Left renal cortex interstitium (tissue), 4 donors: ENCODE results near the gene FAM162B. TPM values are rescaled to one million over a fixed set of nuclear protein-coding genes. Genes with fewer than 3 reads are reported as not detected.
"Not testable (repeated sequence)": the region's sequence is repeated elsewhere in the genome, so short reads cannot be mapped to it uniquely, and the experiment has no call there.

Experiments used
- DNase-seq, 4 donors: peaks; one replicate each; pipeline ENCODE4 v3.0.0-alpha.2; 2013; ENCODE audit warnings: low read depth in 4 of 4, low spot score in 2 of 4, missing footprints in 1 of 4
- polyA plus RNA-seq, 4 donors: library from polyadenylated mRNA; unstranded; fragments of 120-200 nt; gene quantifications; one replicate each; pipeline ENCODE4 v1.2.1, GENCODE V29; 2013; ENCODE audit not compliant: insufficient read length in 4 of 4

The FAM162B gene
- 1 to 10 TPM; 5.7 to 8.1 (median 7.7) TPM for polyA plus RNA-seq

DNA sequence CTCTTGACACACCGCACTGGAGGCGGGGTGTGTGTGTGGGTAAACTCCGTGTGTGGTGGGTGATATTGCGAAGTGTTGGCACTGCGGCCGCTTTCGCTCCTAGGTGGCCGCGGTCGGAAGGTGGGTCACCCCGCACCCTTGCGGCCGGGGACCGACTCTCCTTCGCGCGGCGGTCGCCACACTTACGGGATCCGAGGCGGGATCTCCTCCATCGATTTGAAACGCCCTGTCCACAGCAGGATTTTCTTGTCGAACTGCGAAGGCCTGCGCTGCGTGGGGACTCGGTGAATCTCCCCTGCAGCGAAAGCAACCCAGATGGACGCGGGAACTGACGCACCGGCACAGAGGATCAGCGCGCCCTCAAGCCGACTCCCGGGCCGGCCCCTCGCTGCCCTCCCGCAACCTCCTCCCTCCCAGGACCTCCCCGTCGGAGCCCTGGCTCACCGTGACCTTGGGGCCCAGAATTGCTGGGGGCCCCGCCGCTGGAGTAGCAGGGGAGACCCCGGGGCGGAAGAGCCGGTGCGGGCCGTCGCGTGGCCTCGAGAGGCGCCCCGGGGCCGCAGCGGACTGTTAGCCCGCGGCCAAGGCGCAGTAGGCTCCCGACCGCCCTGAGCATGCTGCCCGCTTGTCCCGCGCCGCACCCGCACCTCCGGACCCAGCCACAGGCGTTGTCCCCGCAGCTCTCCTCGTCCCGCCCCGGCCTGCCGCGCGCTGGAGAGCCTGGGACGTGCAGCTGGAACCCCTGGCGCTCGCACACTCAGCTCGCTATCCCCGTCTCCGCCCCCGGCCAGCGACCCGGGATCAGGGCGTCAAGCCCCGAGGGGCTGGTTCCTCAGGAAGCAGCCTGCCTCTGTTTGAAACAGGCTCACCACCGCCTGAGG is at the start of gene FAM162B:
Gene FAM162B (minus strand): TSS at position 759 of the 881 bp plus-strand sequence. CDS start 143 bp downstream, at position 616.
- DNase-seq = no peak

DNA sequence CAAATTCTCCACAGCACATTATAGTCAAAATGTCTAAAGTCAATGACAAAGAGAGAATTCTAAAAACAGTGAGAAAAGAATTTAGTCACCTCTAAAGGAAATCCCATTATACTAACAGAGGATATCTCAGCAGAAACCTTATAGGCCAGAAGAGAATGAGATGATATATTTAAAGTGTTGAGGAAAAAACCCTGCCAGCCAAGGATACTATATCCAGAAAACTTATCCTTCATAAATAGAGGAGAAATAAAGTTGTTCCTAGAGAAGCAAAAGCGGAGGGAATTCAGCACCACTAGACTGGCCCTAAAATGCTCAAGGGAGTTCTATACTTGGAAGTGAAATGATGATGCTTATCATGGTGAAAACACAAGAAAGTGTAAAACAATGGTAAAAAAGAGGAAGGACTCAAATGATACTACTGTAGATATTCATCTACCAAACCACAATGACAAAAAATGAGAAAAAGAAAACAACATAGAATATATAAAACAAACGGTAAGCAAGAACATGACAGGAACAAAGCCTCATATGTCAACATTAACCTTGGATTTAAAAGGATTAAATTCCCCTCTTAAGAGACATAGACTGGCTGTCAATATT is 46.6 kb upstream of the FAM162B start:
- no peak for DNase-seq

DNA sequence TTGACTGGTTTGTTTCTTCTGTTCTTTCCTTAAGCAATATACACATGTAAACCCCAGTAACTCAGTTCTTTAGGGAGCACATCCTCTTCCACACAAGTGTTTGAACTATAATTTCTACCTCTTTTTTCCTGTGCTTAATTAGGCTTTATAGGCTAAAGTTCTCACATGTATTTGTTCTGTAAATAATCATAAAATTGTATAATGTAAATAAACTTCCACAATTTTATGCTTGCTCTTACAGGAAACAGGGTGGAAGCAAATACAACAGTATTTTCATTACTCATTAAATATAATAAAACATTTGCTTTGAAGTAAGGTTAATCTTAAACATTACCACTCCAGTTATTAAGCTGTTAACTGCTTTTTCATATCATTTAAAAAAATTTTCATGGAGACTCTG is 36.5 kb upstream of the FAM162B start:
- DNase-seq = no peak

DNA sequence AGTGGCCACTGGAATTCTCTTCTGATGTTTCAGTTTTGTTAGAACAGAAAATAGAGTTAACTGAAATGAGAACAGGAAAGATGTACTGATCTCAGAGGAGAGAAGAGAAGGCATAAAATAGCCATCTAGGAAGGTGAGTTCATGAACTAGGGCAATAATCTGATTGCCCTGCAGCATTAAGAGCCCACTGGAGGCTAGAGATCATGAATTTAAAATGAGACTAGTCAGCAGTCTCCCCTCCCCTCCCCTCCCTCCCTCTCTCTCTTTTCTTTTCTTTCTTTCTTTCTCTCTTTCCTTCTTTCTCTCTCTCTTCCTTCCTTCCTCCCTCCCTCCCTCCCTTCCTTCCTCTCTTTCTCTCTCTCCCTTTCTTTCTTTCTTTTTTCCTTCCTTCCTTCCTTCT is 34.4 kb upstream of the FAM162B start:
- DNase-seq = no peak

DNA sequence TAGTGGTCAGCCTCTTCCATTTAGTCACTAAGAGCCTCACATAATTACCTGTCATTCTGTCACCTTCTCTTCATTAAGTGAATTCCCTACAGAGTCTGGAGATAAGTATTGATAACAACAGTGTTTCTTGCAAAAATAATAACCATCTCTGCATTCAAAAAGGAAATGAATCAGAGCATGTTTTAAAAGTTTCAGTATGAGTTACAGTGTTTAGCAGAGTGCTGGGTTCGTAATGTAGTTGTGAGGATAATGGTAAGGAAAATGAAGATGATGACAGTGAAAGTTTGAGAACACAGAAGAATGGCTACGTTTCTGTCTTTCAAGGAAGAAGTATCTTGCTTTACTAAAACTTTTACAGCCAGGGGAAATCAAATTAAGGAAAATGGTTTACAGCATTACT is 32.1 kb upstream of the FAM162B start:
- DNase-seq = no peak

DNA sequence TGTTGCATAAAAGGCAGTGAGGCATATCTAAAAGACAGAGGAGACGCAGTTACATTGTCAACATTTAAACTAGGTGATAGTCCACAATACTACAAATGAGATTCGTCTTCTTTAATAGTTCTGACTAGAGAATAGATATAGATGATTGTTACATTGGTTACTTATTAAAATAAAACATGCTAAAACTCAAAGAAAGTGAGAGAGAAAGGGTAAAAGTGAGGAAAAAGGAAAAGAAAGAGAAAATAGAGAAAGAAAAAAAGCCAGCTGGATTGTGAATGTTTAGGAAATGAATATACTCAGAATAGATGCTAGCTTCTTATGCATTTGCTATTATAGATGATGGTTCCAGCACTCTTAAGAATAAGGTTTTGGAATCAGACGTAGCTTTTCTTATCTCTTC is 27.7 kb upstream of the FAM162B start:
- no peak for DNase-seq

DNA sequence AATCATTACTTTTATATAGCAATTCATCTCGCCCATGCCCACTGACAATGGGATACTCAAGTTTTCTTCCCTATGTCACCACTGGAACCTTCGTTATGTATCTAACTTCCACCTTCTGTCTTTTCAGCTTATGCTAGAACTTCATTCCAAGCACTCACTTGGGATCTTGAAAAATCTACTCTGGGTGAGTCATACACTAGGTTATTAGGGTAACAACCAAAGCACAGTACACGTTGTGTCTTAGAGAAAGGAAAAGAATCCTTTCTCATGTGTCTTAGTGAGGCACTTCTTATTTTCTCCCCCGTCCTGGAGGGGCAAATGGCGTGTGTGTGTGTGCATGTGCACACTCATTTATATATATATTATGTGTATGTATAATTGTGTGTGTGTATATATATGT is 18.3 kb upstream of the FAM162B start:
- DNase-seq = no peak

DNA sequence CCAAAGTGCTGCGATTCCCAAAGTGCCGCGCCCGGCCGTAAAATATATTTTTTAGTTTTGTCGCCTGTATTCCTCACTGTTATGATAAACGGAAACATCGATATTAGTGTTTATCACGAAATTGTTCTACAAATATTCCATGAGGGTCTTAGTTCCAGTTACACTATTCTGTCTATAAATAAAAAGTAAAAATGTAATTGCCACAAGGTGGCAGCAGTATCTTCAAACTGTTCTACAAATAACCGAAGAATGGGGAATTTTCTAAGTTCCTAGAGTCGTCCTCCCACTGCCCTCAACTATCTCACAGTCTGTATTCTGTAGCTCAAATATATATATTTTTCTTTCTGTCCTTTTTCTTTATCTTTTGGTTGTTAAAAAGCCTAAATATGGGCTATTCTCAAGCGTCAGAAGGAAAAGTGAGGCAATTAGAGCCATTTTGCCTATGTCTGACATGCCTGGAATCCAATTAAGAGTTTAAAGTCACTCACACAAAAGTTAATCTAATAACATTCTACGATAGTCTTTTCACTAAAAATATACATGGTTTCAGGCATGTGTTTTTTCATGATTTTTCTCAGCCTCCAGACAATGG is 14.2 kb upstream of the FAM162B start:
- DNase-seq = no peak

DNA sequence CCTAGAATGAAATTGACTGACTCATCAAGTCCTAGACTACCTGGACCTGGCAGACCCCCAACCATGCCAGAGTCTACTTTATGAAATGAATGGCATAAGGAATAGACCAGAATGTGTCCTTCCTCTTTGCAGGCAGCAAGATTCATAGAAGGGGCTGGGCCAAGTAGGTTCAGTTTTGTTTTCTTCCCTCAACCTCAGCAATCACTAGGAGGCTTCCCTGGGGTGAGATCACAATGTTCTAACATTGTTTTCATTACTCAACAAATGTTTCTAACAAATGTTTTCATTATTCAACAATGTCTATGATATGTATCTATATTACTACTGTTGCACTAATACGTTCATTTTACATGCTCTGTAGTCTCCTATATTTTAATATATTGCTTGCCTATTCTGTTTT is 8.4 kb upstream of the FAM162B start:
- DNase-seq = no peak

DNA sequence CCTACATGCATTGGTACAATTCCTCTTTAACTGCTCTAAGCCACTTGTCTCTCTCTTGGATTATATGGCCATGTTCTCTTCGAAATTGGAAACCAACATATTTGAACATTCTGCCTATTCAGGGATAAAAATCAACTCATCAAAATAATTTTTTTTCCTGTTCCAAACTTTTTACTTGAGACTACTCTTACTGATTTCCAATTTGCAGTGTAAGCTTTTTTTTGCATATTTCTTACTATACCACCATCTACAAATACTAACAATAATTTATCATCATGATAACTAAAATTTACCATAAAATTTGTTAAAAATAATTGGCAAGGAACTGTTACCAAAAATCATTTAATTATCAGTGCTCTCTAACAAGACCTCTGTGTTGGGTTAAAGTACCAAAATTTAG is 6.9 kb upstream of the FAM162B start:
- no peak for DNase-seq

DNA sequence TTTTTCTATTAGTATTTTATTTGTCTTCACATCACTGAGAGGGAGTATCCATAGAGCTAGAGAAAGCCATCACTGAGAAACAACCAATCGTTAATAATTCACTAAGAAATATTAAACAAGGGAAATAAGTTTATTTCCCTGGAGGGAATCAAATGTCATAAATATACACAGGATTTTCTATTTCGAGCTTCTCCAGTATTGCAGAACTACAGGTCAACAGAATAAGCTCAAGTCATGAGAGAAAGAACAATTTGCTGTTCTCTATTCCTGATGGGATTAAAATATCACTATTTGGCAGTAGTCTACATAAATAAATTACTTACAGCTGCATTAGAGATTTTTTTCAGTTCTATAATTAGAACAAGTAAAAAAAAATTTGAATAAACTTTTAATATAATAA is 2.2 kb upstream of the FAM162B start:
- DNase-seq = no peak

DNA sequence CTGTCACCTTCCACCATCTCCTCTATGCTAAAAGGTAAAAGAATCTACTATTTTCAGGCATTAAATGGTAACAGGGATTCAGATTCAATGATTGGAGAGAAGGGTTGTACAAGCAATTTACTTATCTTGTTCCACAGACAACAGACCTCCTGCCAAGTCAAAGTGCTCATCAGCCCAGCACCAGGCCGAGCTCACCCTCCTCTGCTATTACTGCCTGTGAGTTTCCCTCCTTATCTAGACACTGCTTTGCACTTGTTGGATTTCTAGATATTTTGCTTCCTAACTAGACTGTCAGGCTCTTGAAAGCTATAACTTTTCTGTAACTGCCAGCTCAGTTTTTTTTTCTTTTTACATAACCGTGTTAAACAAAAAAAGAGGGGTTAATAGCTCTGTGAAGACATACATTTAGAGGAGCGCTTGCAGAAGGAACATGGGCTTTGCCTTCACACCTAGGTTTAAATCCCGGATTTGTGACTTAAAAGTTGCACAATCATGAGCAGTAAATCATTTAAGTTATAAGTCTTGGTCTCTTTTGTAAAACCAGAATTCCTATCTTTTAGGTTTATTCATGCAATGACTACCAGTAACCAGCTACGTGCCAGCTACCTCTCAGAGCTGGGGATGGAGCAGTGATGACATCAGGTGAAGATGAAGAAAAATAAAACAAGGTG is 1.1 kb upstream of the FAM162B start:
- DNase-seq = no peak

DNA sequence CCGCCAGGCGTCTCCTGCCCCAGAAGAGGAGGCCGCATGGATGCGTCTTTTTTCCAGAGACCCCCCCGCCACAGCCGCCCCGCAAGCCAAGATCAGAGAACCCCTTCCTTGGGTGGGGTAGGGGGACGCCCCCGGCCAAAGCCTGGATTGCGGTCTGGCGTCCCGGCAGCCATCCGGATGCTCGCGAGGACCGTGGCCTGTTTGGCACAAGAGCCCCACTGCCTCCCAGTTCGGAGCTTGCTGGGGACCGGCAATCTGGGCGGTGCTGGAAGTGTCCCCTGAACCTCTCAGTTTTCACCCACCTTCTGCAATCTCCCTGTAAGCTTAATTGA is 924 bp downstream of the FAM162B start:
- no peak for DNase-seq

DNA sequence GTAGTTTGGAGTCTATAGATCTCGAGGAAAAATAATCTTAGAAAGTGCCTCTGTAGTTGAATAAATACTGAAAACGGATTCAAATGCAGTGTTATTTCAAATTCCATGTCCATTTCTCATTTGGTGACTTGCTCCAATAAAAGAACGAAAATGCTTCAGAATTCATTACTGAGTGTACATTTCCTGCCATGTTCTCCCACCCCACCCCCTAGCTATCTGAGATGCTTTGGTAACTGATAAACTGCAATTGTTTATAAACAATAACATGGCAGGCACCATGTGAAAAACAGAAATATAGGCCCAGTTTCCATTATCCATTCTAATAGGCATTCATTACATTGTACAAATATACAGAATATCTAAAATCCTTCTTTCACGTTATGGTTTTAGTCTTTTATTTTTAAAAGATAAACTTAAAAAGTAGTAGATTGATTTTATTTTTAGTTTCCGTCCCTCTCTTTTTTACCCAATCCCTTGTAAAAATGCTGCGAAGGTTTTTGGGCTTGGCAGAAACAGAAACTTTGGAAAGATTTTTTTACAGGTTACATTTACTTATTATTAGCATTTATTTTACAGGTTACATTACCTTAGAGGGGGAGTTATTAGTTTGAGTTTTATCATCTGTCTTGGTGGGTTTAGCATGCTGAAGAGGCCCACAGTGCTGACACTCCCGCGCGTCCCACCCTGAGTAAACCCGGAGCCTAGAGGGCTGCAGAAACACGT is 1.5 kb downstream of the FAM162B start:
- no peak for DNase-seq

DNA sequence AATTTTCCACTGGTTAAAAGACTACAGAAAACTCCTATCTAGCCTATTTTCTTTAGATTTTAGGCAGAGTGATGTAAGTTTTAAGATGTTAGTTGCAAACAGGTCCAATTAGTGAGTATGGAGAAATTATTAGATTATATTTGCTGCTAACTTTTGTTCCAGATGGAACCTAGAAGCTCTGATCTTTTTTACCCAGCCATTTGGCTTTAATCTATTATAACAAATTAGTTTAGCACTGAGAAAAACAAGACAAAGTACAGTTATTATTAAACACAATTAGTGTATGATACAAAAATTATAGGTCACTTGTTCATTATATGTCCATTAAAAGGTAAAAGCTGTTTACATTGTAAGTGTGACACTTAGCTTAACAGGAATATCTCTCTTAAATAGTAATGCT is 2.5 kb downstream of the FAM162B start:
- no peak for DNase-seq

DNA sequence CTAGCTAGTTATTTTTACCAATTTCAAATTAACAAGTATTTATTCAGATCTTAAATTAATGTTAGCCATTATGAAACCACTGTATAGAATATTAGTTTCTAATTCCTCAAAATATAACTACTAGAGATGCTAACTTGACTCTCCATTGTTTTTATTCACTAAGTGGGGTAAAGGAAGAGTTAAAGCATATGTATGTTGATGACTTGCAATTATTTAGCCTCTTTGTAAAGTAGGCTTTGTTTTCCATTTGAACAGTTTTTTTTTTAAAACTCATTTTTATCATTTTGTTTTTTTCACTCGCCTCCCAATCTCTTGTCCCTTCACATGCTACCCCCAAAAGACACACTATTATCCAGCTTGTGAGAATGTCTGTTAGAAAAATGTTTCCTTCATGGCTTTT is 3.3 kb downstream of the FAM162B start:
- DNase-seq = no peak

DNA sequence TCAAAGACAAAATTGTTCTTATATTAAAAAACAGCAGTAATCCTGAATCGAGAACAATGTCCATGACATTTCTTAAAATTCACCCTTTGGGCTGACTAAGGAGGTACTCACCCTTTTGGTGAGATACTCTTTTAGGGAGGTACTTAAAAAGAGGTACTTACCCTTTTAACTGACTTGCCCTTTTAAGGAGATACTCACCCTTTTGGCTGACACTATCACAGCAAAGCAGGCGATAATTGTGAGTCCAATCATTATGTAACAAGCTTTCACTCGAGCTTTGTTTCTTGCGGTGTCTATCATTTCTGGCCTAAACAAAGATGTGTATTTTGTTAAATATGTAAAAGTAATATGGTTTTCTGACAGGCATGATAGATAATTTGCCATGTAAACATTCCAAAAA is 3.7 kb downstream of the FAM162B start:
- no peak for DNase-seq

DNA sequence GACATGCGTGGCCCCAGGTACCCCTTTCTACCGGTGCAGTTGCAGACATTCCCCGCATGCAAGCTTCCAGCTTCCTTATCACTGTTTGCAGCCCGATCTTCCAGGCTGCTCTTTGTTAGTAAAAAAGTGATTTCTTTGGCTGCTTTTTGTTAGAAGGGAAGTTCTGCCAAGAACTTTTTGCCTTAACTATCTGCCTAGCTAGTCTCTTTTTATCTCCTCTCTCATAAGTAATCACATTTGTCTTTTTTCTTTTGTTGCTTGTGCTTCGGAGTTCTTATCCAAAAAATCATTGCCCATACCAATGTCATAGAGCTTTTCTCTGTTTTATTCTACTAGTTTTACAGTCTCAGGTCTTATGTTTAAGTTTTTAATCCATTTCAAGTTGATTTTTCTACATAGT is 20.3 kb downstream of the FAM162B start:
- no peak for DNase-seq

DNA sequence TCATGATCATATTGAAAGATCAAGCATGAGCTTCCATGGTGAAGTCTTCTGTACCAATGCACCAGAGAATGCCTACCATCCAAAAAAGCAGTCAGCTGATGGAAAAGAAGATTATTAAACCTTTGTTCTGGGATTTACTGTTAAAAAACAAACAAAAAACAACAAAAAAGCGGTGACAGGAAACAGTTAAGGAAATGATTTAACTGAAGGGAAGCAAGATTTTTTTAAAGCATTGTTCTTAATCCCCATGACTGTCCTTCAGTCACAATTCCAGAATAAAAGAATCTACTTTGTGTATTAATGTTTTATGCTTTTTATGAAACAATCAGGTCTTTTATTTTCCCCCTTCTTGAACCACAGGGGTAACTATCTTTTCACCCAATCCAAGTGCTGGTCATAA is 23.9 kb downstream of the FAM162B start:
- DNase-seq = no peak

DNA sequence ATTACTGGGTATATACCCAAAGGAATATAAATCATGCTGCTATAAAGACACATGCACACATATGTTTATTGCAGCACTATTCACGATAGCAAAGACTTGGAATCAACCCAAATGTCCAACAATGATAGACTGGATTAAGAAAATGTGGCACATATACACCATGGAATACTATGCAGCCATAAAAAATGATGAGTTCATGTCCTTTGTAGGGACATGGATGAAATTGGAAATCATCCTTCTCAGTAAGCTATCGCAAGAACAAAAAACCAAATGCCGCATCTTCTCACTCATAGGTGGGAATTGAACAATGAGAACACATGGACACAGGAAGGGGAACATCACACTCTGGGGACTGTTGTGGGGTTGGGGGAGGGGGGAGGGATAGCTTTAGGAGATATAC is 25.0 kb downstream of the FAM162B start:
- DNase-seq = not testable (repeated sequence)

DNA sequence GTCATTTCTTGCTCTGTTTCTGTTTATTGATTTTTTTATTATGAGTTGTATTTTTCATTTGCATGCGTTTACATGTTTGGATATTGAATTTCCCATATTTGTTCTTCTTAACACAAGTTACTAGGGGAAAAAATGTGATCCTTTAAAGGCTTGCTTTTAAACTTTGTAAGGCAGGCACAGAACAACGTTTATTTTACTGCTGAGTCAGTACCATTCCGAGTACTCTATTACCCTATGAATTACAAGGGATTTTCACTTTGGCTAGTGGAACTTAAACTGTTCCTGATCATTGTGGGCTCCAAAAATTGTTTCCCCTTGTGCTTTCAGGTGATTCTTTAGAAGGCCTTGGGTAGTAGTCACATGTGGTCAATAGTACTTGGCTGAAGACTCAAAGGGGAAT is 28.5 kb downstream of the FAM162B start:
- no peak for DNase-seq
